ENCODE measurements around the gene CTNNA3. TPM values are rescaled to one million over a fixed set of nuclear protein-coding genes. Genes with fewer than 3 reads are reported as not detected.

CTNNA3 gene
- total and polyA plus RNA-seq, 3 donors from 2014 or later = 17.8 to 19.4 (median 18.3) TPM

GRCh38 chr10:66836771-66837170, 859.2 kb downstream of the CTNNA3 start:
- Histone ChIP-seq H3K4me3 (no peak overlapping the region), H3K9me3 (no peaks in the 10 kb centered on the region), H3K36me3 (ENCODE audit: low read depth, missing control alignments) (no peaks in the 10 kb centered on the region), H3K27me3 (no peaks in the 10 kb centered on the region), H3K4me1 (no peaks in the 10 kb centered on the region), H3K27ac (no peak overlapping the region)
- intact Hi-C loops (cut with DNase I; ENCODE audit: low total_unique reads) = no loop called here
- DNase-seq = no peak
- 84 to 85% methylated on average over 2 of the region's 2 CpGs for WGBS, 2 donors
- TF ChIP-seq POLR2A (IDR thresholded peaks at IDR 0.05) (no peak), CTCF (IDR thresholded peaks at IDR 0.05) (no peak)

GRCh38 chr10:66836057-66836456, 859.9 kb downstream of the CTNNA3 start:
- H3K27ac ChIP-seq = no peak overlapping the region
- H3K4me3 ChIP-seq = no peak overlapping the region
- H3K36me3 ChIP-seq (ENCODE audit: low read depth, missing control alignments) = no peaks in the 10 kb centered on the region
- intact Hi-C loops (cut with DNase I; ENCODE audit: low total_unique reads) = no loop called here
- no peaks in the 10 kb centered on the region for H3K9me3 ChIP-seq
- no peaks in the 10 kb centered on the region for H3K27me3 ChIP-seq
- no peak for TF ChIP-seq CTCF (IDR thresholded peaks at IDR 0.05)
- no peak for TF ChIP-seq POLR2A (IDR thresholded peaks at IDR 0.05)
- WGBS, 2 donors = 87 to 91% methylated on average over 1 of the region's 1 CpG
- H3K4me1 ChIP-seq = no peaks in the 10 kb centered on the region
- DNase-seq = no peak

- H3K9me3 ChIP-seq = no peaks in the 10 kb centered on the region
- H3K27ac ChIP-seq = no peak overlapping the region
- intact Hi-C loops (cut with DNase I; ENCODE audit: low total_unique reads) = no loop called here
- no peaks in the 10 kb centered on the region for H3K27me3 ChIP-seq
- H3K36me3 ChIP-seq (ENCODE audit: low read depth, missing control alignments) = no peaks in the 10 kb centered on the region
- no peak for DNase-seq
- TF ChIP-seq CTCF (IDR thresholded peaks at IDR 0.05) = no peak
- no peak for TF ChIP-seq POLR2A (IDR thresholded peaks at IDR 0.05)
- H3K4me3 ChIP-seq = no peak overlapping the region
- H3K4me1 ChIP-seq = no peaks in the 10 kb centered on the region
Measured at GRCh38 chr10:66835400-66835799, 860.6 kb downstream of the CTNNA3 start.

- TF ChIP-seq POLR2A (IDR thresholded peaks at IDR 0.05) (no peak), CTCF (IDR thresholded peaks at IDR 0.05) (no peak)
- intact Hi-C loops (cut with DNase I; ENCODE audit: low total_unique reads) = no loop called here
- Histone ChIP-seq H3K4me3 (no peak overlapping the region), H3K27ac (no peak overlapping the region), H3K4me1 (no peaks in the 10 kb centered on the region), H3K36me3 (ENCODE audit: low read depth, missing control alignments) (no peaks in the 10 kb centered on the region), H3K9me3 (no peaks in the 10 kb centered on the region), H3K27me3 (no peaks in the 10 kb centered on the region)
- no peak for DNase-seq
Measured at GRCh38 chr10:66834802-66835201, 861.2 kb downstream of the CTNNA3 start.

GRCh38 chr10:66833861-66834260, 862.1 kb downstream of the CTNNA3 start:
- no peak overlapping the region for H3K4me3 ChIP-seq
- H3K27me3 ChIP-seq = no peaks in the 10 kb centered on the region
- no peak for DNase-seq
- intact Hi-C loops (cut with DNase I; ENCODE audit: low total_unique reads) = no loop called here
- H3K36me3 ChIP-seq (ENCODE audit: low read depth, missing control alignments) = no peaks in the 10 kb centered on the region
- WGBS, 2 donors = 29 to 34% methylated on average over 1 of the region's 1 CpG
- TF ChIP-seq CTCF (IDR thresholded peaks at IDR 0.05) (no peak), POLR2A (IDR thresholded peaks at IDR 0.05) (no peak)
- no peaks in the 10 kb centered on the region for H3K9me3 ChIP-seq
- no peak overlapping the region for H3K27ac ChIP-seq
- H3K4me1 ChIP-seq = no peaks in the 10 kb centered on the region

All from testis (tissue), 3 donors.